ENCODE measurements around the gene ZNF281.

DNA sequence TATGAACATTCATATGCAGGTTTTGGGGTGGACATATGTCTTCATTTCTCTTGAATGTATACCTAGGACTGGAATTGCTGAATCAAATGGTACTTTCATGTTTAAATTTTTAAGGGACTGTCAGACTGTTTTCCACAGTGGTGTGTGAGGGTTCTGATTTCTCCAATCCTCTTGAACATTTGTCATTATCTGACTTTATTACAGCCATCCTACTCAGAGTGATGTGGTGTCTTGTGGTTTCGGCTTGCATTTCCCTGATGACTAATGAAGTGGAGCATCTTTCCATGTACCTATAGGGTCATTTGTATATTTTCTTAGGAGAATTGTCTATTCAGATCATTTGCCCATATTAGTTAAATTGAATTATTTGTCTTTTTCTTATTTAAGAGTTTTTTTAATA lies 35.4 kb upstream of the ZNF281 start:
- TF ChIP-seq, protein P1, sequence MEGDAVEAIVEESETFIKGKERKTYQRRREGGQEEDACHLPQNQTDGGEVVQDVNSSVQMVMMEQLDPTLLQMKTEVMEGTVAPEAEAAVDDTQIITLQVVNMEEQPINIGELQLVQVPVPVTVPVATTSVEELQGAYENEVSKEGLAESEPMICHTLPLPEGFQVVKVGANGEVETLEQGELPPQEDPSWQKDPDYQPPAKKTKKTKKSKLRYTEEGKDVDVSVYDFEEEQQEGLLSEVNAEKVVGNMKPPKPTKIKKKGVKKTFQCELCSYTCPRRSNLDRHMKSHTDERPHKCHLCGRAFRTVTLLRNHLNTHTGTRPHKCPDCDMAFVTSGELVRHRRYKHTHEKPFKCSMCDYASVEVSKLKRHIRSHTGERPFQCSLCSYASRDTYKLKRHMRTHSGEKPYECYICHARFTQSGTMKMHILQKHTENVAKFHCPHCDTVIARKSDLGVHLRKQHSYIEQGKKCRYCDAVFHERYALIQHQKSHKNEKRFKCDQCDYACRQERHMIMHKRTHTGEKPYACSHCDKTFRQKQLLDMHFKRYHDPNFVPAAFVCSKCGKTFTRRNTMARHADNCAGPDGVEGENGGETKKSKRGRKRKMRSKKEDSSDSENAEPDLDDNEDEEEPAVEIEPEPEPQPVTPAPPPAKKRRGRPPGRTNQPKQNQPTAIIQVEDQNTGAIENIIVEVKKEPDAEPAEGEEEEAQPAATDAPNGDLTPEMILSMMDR (IDR thresholded peaks at IDR 0.05; ENCODE audit: low read depth, low read length), result no peak
- TF ChIP-seq EZH2phosphoT487 (IDR thresholded peaks at IDR 0.05; ENCODE audit: low read depth), result no peak
